Osteoblast (primary cell): Measurements from ENCODE around the gene IMMP1L. TPM values are rescaled to one million over a fixed set of nuclear protein-coding genes. Genes with fewer than 3 reads are reported as not detected.

Experiments
- DNase-seq: peaks from one replicate; pipeline ENCODE4 v3.0.0; 2011; ENCODE audit warnings: low spot score, mixed read lengths; ENCODE audit not compliant: insufficient read length; ENCODE audit errors: missing footprints
- H2AFZ ChIP-seq: 2 replicates; pipeline ENCODE4 v1.6.0; 2011; ENCODE audit warnings: mild to moderate bottlenecking, low read length
- H3K27ac ChIP-seq: 2 replicates; pipeline ENCODE4 v1.5.1; 2011; ENCODE audit warnings: mild to moderate bottlenecking, low read depth, low read length, moderate library complexity
- H3K27me3 ChIP-seq: 2 replicates; pipeline ENCODE4 v1.6.0; 2012; ENCODE audit warnings: mild to moderate bottlenecking, control low read depth, inconsistent platforms, low read length, moderate library complexity; ENCODE audit not compliant: insufficient read depth
- H3K36me3 ChIP-seq: 2 replicates; pipeline ENCODE4 v1.5.1; 2011; ENCODE audit warnings: mild to moderate bottlenecking, low read length, control low read depth, moderate library complexity; ENCODE audit not compliant: insufficient read depth
- H3K4me1 ChIP-seq: 2 replicates; pipeline ENCODE4 v1.5.1; 2011; ENCODE audit warnings: mild to moderate bottlenecking, low read length, control low read depth, moderate library complexity; ENCODE audit not compliant: insufficient read depth
- H3K4me2 ChIP-seq: 2 replicates; pipeline ENCODE4 v1.6.0; 2011; ENCODE audit warnings: mild to moderate bottlenecking, low read length; ENCODE audit not compliant: insufficient read depth
- H3K4me3 ChIP-seq: fragments of 200-600 bp; sonication (generic); 3 replicates; pipeline ENCODE4 v1.5.1; 2012; ENCODE audit warnings: mild to moderate bottlenecking, low read length, inconsistent platforms; ENCODE audit not compliant: insufficient read depth
- H3K79me2 ChIP-seq: 2 replicates; pipeline ENCODE4 v1.6.0; 2012; ENCODE audit warnings: mild to moderate bottlenecking, low read length, control low read depth, inconsistent platforms; ENCODE audit not compliant: insufficient read depth
- H3K9me3 ChIP-seq: 2 replicates; pipeline ENCODE4 v1.5.1; 2011; ENCODE audit warnings: low read depth, low read length, control low read depth
- H4K20me1 ChIP-seq: 2 replicates; pipeline ENCODE4 v1.6.0; 2012; ENCODE audit warnings: mild to moderate bottlenecking, low read length, control low read depth; ENCODE audit not compliant: insufficient read depth
- CTCF ChIP-seq: IDR thresholded peaks from 2 replicates; pipeline ENCODE4 v1.5.1; 2011; ENCODE audit warnings: mild to moderate bottlenecking, low read depth, low read length, moderate library complexity; ENCODE audit errors: extremely low read depth
- total RNA-seq: library from RNA; depleted of rRNA; stranded (reverse); fragments of >200 nt; gene quantifications from 2 replicates; pipeline ENCODE4 v1.2.3, GENCODE V29; 2012

The IMMP1L gene
- total RNA-seq, 1 donor, result 8.7 TPM

GRCh38 chr11:31478223-31478590, 31.2 kb downstream of the IMMP1L start:
- H3K27me3 ChIP-seq, result no peaks in the 10 kb centered on the region
- H3K4me2 ChIP-seq, result no peak overlapping the region
- H2AFZ ChIP-seq, result no peak overlapping the region
- H3K4me1 ChIP-seq, result no peaks in the 10 kb centered on the region
- H3K27ac ChIP-seq, result no peak overlapping the region
- DNase-seq, result no peak
- H3K4me3 ChIP-seq, result no peak overlapping the region
- H3K79me2 ChIP-seq, result peaks cover 6% of the 10 kb centered on the region
- no peaks in the 10 kb centered on the region for H3K36me3 ChIP-seq
- H3K9me3 ChIP-seq, result no peaks in the 10 kb centered on the region
- peaks cover 5% of the 10 kb centered on the region for H4K20me1 ChIP-seq
- TF ChIP-seq CTCF, result no peak

GRCh38 chr11:31477528-31478222, 31.7 kb downstream of the IMMP1L start:
- TF ChIP-seq CTCF, result no peak
- Histone ChIP-seq H3K4me2 (no peak overlapping the region), H2AFZ (no peak overlapping the region), H4K20me1 (peaks cover 5% of the 10 kb centered on the region), H3K27ac (no peak overlapping the region), H3K27me3 (no peaks in the 10 kb centered on the region), H3K4me1 (no peaks in the 10 kb centered on the region), H3K9me3 (no peaks in the 10 kb centered on the region), H3K4me3 (no peak overlapping the region), H3K36me3 (no peaks in the 10 kb centered on the region), H3K79me2 (peaks cover 6% of the 10 kb centered on the region)
- no peak for DNase-seq

GRCh38 chr11:31474083-31474482, 35.3 kb downstream of the IMMP1L start:
- Histone ChIP-seq H4K20me1 (peaks cover 5% of the 10 kb centered on the region), H3K36me3 (no peaks in the 10 kb centered on the region), H3K9me3 (no peaks in the 10 kb centered on the region), H2AFZ (no peak overlapping the region), H3K4me1 (no peaks in the 10 kb centered on the region), H3K79me2 (peaks cover 4% of the 10 kb centered on the region), H3K27me3 (no peaks in the 10 kb centered on the region), H3K4me2 (no peak overlapping the region), H3K4me3 (no peak overlapping the region), H3K27ac (no peak overlapping the region)
- no peak for DNase-seq
- no peak for TF ChIP-seq CTCF

GRCh38 chr11:31464436-31464835, 45.0 kb downstream of the IMMP1L start:
- H3K4me3 ChIP-seq, result no peak overlapping the region
- TF ChIP-seq CTCF, result no peak
- H3K9me3 ChIP-seq, result no peaks in the 10 kb centered on the region
- H3K27me3 ChIP-seq, result no peaks in the 10 kb centered on the region
- no peak overlapping the region for H3K4me2 ChIP-seq
- H3K27ac ChIP-seq, result no peak overlapping the region
- no peak overlapping the region for H2AFZ ChIP-seq
- H3K36me3 ChIP-seq, result no peaks in the 10 kb centered on the region
- H3K4me1 ChIP-seq, result no peaks in the 10 kb centered on the region
- H4K20me1 ChIP-seq, result no peaks in the 10 kb centered on the region
- H3K79me2 ChIP-seq, result no peaks in the 10 kb centered on the region
- no peak for DNase-seq
